ENCODE data around the gene PAX5. TPM values are rescaled to one million over a fixed set of nuclear protein-coding genes. Genes with fewer than 3 reads are reported as not detected.

The PAX5 gene
- total and polyA plus RNA-seq, 4 donors: 0.08 to 2.3 (median 0.40) TPM

DNA sequence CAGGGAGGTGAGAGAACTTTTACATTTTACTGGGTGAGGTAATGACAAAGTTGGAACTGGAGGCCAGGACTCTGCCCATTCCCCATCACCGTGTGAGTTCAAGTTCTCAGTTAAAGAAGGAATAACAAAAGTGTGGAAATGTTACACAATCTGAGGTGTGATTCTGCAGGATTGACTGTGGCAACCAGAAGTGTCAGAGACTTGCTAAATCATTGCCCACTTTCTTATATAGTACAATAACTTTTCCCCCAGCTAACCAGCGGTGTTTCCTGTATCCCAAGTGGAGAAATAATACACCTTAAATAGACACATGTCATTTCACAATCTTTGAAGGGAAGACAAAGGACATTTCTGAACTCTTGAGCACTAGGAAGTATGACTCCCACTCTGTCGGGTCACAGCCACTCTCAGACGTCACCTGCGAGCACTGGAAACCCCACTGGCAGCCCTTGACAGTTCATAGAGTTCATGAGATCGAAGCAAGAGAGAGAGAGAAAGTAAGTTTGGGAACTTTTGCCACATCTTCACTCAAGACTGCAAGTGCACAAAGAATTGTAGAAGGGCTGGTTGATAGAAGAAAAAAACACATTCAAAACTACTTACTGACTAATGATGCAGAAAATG, 28.4 kb downstream of the PAX5 start:
- no peaks in the 10 kb centered on the region for H3K36me3 ChIP-seq (ENCODE audit: control insufficient read depth in 4 of 4, insufficient read depth in 4 of 4, low read length in 4 of 4)
- H3K27ac ChIP-seq (ENCODE audit: low read depth in 1 of 2, low read length in 1 of 2): no peak overlapping the region
- no peak overlapping the region for H3K9ac ChIP-seq (ENCODE audit: insufficient read depth in 1 of 2, low read length in 2 of 2)
- TF ChIP-seq, protein P1, sequence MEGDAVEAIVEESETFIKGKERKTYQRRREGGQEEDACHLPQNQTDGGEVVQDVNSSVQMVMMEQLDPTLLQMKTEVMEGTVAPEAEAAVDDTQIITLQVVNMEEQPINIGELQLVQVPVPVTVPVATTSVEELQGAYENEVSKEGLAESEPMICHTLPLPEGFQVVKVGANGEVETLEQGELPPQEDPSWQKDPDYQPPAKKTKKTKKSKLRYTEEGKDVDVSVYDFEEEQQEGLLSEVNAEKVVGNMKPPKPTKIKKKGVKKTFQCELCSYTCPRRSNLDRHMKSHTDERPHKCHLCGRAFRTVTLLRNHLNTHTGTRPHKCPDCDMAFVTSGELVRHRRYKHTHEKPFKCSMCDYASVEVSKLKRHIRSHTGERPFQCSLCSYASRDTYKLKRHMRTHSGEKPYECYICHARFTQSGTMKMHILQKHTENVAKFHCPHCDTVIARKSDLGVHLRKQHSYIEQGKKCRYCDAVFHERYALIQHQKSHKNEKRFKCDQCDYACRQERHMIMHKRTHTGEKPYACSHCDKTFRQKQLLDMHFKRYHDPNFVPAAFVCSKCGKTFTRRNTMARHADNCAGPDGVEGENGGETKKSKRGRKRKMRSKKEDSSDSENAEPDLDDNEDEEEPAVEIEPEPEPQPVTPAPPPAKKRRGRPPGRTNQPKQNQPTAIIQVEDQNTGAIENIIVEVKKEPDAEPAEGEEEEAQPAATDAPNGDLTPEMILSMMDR (IDR thresholded peaks at IDR 0.05; ENCODE audit: control extremely low read depth, extremely low read depth): no peak
- H3K4me3 ChIP-seq: no peak overlapping the region
- peaks cover 7 to 79% (median 66%) of the 10 kb centered on the region in 3 donors for H3K27me3 ChIP-seq (ENCODE audit: control insufficient read depth in 3 of 3, insufficient read depth in 3 of 3, low read length in 2 of 3)
- 49 to 56% methylated on average over 6 of the region's 6 CpGs for WGBS, 2 donors
- ATAC-seq (ENCODE audit: insufficient read depth, low FRiP score): no peak
- H3K9me3 ChIP-seq (ENCODE audit: control insufficient read depth in 4 of 4, insufficient read depth in 3 of 4, low read length in 3 of 4): peaks cover 0 to 4% (median 0%) of the 10 kb centered on the region in 4 donors
- DNase-seq: no peak
- H3K4me1 ChIP-seq (ENCODE audit: control insufficient read depth in 5 of 5, insufficient read depth in 5 of 5, low read length in 5 of 5): peaks cover 0 to 3% (median 0%) of the 10 kb centered on the region in 5 donors

DNA sequence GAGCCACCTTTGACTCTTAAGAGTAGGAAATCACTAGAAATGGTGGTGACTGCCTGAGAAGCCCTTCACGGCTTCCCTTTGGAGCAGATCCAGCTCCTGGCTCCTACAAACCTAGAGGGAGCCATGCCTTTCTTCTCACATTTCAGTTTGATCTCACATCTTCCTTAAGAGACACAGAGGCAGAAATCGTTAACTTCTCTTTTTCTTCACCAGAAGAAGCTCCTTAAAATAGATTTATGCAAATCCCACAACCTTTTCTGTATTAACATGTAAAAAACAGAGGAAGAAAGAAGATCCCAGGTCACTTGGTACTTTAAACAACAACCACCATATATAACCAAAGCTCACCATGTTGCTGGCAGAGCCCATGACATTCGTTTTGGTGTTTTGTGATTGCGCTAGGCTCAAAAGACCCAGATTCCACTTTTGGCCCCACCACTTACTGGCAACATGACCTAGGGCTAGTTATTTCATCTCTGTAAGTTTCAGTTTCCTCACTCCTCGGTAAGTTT, 29.6 kb downstream of the PAX5 start:
- H3K36me3 ChIP-seq (ENCODE audit: control insufficient read depth in 4 of 4, insufficient read depth in 4 of 4, low read length in 4 of 4): no peaks in the 10 kb centered on the region
- H3K4me3 ChIP-seq: no peak overlapping the region
- no peak overlapping the region for H3K27ac ChIP-seq (ENCODE audit: low read depth in 1 of 2, low read length in 1 of 2)
- TF ChIP-seq, protein P1 (IDR thresholded peaks at IDR 0.05; ENCODE audit: control extremely low read depth, extremely low read depth): no peak
- 51 to 53% methylated on average over 5 of the region's 5 CpGs for WGBS, 2 donors
- peaks cover 0 to 6% (median 0%) of the 10 kb centered on the region in 4 donors for H3K9me3 ChIP-seq (ENCODE audit: control insufficient read depth in 4 of 4, insufficient read depth in 3 of 4, low read length in 3 of 4)
- H3K4me1 ChIP-seq (ENCODE audit: control insufficient read depth in 5 of 5, insufficient read depth in 5 of 5, low read length in 5 of 5): peaks cover 0 to 2% (median 0%) of the 10 kb centered on the region in 5 donors
- H3K9ac ChIP-seq (ENCODE audit: insufficient read depth in 1 of 2, low read length in 2 of 2): no peak overlapping the region
- DNase-seq (no peak), ATAC-seq (ENCODE audit: insufficient read depth, low FRiP score) (no peak)
- peaks cover 12 to 84% (median 72%) of the 10 kb centered on the region in 3 donors for H3K27me3 ChIP-seq (ENCODE audit: control insufficient read depth in 3 of 3, insufficient read depth in 3 of 3, low read length in 2 of 3)

DNA sequence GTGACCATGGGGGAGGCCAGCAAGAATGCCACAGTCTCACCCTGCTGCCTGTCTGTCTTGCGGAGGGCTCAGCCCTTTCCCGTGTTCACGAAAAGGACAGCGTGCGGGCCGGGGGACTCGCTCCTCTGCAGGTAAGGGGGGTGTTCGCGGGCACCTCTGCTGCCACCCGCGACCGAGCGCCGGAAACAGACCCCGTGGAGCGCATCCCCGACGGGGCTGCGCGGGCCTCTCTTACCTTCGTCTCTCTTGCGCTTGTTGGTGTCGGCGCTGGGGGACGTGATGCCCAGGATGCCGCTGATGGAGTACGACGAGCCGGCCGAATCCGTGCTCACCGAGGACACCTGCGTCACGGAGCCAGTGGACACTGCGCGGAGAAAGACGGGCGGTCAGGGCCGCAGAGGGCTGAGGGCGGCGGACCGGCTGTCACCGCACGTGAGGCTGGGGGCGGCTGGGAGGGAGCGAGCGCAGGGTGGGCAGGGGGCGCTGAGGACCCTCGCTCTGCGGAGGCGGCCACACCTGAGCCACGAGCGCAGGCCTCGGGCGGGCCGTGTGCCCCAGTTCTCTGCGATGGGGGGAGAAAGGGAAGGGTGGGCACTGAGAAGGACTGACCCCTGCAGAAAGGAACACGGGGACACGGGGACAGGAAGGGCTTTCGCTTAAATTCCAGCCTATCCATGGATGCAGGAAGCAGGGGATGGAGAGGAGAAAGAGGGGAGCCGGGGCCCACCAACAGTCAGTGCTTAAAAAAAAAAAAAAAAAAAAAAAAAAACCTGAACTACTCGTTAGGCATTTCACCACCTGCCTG, 31.5 kb downstream of the PAX5 start:
- ATAC-seq (ENCODE audit: insufficient read depth, low FRiP score) (no peak), DNase-seq (no peak)
- peaks cover 12 to 80% (median 69%) of the 10 kb centered on the region in 3 donors for H3K27me3 ChIP-seq (ENCODE audit: control insufficient read depth in 3 of 3, insufficient read depth in 3 of 3, low read length in 2 of 3)
- 4 to 5% methylated on average over 60 to 62 of the region's 62 CpGs for WGBS, 2 donors
- TF ChIP-seq, protein P1 (IDR thresholded peaks at IDR 0.05; ENCODE audit: control extremely low read depth, extremely low read depth): no peak
- H3K9me3 ChIP-seq (ENCODE audit: control insufficient read depth in 4 of 4, insufficient read depth in 3 of 4, low read length in 3 of 4): peaks cover 0 to 6% (median 0%) of the 10 kb centered on the region in 4 donors
- H3K27ac ChIP-seq (ENCODE audit: low read depth in 1 of 2, low read length in 1 of 2): no peak overlapping the region
- H3K4me3 ChIP-seq: no peak overlapping the region
- no peak overlapping the region for H3K9ac ChIP-seq (ENCODE audit: insufficient read depth in 1 of 2, low read length in 2 of 2)
- H3K4me1 ChIP-seq (ENCODE audit: control insufficient read depth in 5 of 5, insufficient read depth in 5 of 5, low read length in 5 of 5): peaks cover 0 to 2% (median 0%) of the 10 kb centered on the region in 5 donors
- H3K36me3 ChIP-seq (ENCODE audit: control insufficient read depth in 4 of 4, insufficient read depth in 4 of 4, low read length in 4 of 4): no peaks in the 10 kb centered on the region
